ENCODE data around the gene SYT8. TPM values are rescaled to one million over a fixed set of nuclear protein-coding genes. Genes with fewer than 3 reads are reported as not detected.

Gene SYT8
- total and polyA plus RNA-seq, 2 experiments from 2014 or later: not detected

- no peak for TF ChIP-seq ZNF462 (CRISPR knock-in tag; IDR thresholded peaks at IDR 0.05)
Observed at GRCh38 chr11:1842149-1843097, 7.6 kb downstream of the SYT8 start (continued).

- Histone ChIP-seq H3F3A (replicated peaks; ENCODE audit: low read depth) (no peaks in the 10 kb centered on the region), H2AFZ (no peak overlapping the region), H4K20me1 (replicated peaks; ENCODE audit: insufficient read depth) (no peaks in the 10 kb centered on the region), H3K79me2 (replicated peaks; ENCODE audit: insufficient read depth) (no peaks in the 10 kb centered on the region), H3K9me2 (ENCODE audit: insufficient read depth) (no peaks in the 10 kb centered on the region), H3K4me1 (ENCODE audit: insufficient read depth) (no peaks in the 10 kb centered on the region), H3K4me2 (no peak overlapping the region), H3K36me3 (ENCODE audit: insufficient read depth) (no peaks in the 10 kb centered on the region), H3K27ac (ENCODE audit: low read depth) (no peak overlapping the region), H3K4me3 (no peak overlapping the region), H3K27me3 (ENCODE audit: insufficient read depth) (no peaks in the 10 kb centered on the region)
- Mint-ChIP-seq H3K36me3 (ENCODE audit: low read depth) (no peaks in the 10 kb centered on the region), H3K9me3 (no peaks in the 10 kb centered on the region; the same call in 2 of the 3 replicates), H3K27ac (no peak overlapping the region), H3K4me3 (no peak overlapping the region), H3K27me3 (ENCODE audit: insufficient read depth, low read depth, poor library complexity) (peaks cover 7% of the 10 kb centered on the region), H3K4me1 (no peaks in the 10 kb centered on the region)
- DNase-seq (ENCODE audit: low spot score): no peak
- ATAC-seq: no peak
- TF ChIP-seq STAT1 (IDR thresholded peaks at IDR 0.05; ENCODE audit: unreplicated experiment): no peak
- TF ChIP-seq CREB1 (CRISPR knock-in tag; IDR thresholded peaks at IDR 0.05; ENCODE audit: low read depth): no peak
- no peak for TF ChIP-seq ZNF462 (CRISPR knock-in tag; IDR thresholded peaks at IDR 0.05)
- no peak for TF ChIP-seq CTCF (conservative IDR thresholded peaks at IDR 0.05; ENCODE audit: low read depth in 2 of 2)
- TF ChIP-seq ZNF114 (CRISPR knock-in tag; IDR thresholded peaks at IDR 0.05): no peak
- no peak for TF ChIP-seq EZH2 (IDR thresholded peaks at IDR 0.05; ENCODE audit: low read depth, unreplicated experiment)
Observed at GRCh38 chr11:1843098-1843473, 8.3 kb downstream of the SYT8 start.

Measured in GM23338 (cell line).